HepG2 (cell line): Measurements from ENCODE around the gene ARHGEF40. TPM values are rescaled to one million over a fixed set of nuclear protein-coding genes. Genes with fewer than 3 reads are reported as not detected.

Source experiments
- E2F5 ChIP-seq: sonication (generic); formaldehyde crosslinking; conservative IDR thresholded peaks from 2 replicates; pipeline ENCODE4 v1.4.0; 2020; ENCODE audit warnings: missing genetic modification reagents
- PLSCR1 ChIP-seq: sonication (generic); formaldehyde crosslinking; IDR thresholded peaks from 2 replicates; pipeline ENCODE4 v1.5.0; 2020; ENCODE audit warnings: missing genetic modification reagents, mild to moderate bottlenecking, borderline replicate concordance
- SRY ChIP-seq: sonication (generic); formaldehyde crosslinking; IDR thresholded peaks from 2 replicates; pipeline ENCODE4 v1.8.0; 2022; ENCODE audit warnings: mild to moderate bottlenecking, missing genetic modification reagents
- ZBTB37 ChIP-seq: sonication (generic); formaldehyde crosslinking; IDR thresholded peaks from 2 replicates; pipeline ENCODE4 v1.4.0; 2020; ENCODE audit warnings: mild to moderate bottlenecking, missing genetic modification reagents
- ZNF18 ChIP-seq: sonication (generic); formaldehyde crosslinking; IDR thresholded peaks from 2 replicates; pipeline ENCODE4 v1.8.0; 2022; ENCODE audit warnings: mild to moderate bottlenecking, missing genetic modification reagents; ENCODE audit not compliant: insufficient replicate concordance
- polyA plus RNA-seq, 8 experiments: library from polyadenylated mRNA; depleted of rRNA in 3 of 8; stranded (reverse) in 7 of 8; unstranded in 1 of 8; fragments of >200 nt; fragmentation: Illumina TruSeq in 4 of 8; extraction: Trizol in 4 of 8; gene quantifications; 2 replicates each; pipeline versions ENCODE4 v1.2.1 to v1.2.3, GENCODE V29; 2011 to 2016; ENCODE audit warnings: low read depth in 4 of 8, missing spikeins in 1 of 8, mixed read lengths in 1 of 8; ENCODE audit not compliant: insufficient read depth in 1 of 8
- total RNA-seq, 5 experiments: library from RNA; depleted of rRNA; stranded (reverse); fragments of >200 nt; fragmentation: Illumina TruSeq; extraction: Trizol; gene quantifications; 2 replicates each; pipeline ENCODE4 v1.2.3, GENCODE V29; 2016; ENCODE audit warnings: low read depth in 1 of 5

The ARHGEF40 gene
- total and polyA plus RNA-seq, 2 of the 13 experiments (the other 11 are each of a cell fraction or from before 2014, with no cell fraction given), result 28.1 to 78.1 TPM

GRCh38 chr14:21069388-21070082, 569 bp upstream of the ARHGEF40 start (continued):
- 0 out of 2 replicates have a peak, but pooled peaks have one; percentile 49 for TF ChIP-seq SRY (CRISPR knock-in tag)
- TF ChIP-seq PLSCR1, result no peak
- peak; percentile 2 for TF ChIP-seq ZNF18 (CRISPR knock-in tag)
- TF ChIP-seq ZBTB37 (CRISPR knock-in tag), result peak; percentile 28; the same call in 1 of the 2 replicates
- peak; percentile 91 for TF ChIP-seq E2F5 (CRISPR knock-in tag)
